Fibroblast of pulmonary artery (primary cell): ENCODE data around the gene CYP2A6.

Experiments used
- DNase-seq: peaks from one replicate; pipeline ENCODE4 v3.0.0-alpha.2; 2010; ENCODE audit warnings: low read depth
- H3K4me3 ChIP-seq: replicated peaks from 2 replicates; pipeline ENCODE4 v1.5.1; 2011; ENCODE audit warnings: low read depth, mild to moderate bottlenecking, control low read depth, low read length, moderate library complexity
- CTCF ChIP-seq: IDR thresholded peaks from 2 replicates; pipeline ENCODE4 v1.5.1; 2011; ENCODE audit warnings: mild to moderate bottlenecking, control low read depth, low read length, inconsistent platforms; ENCODE audit errors: missing control alignments

Gene CYP2A6

GRCh38 chr19:40806423-40807146 lies 43.7 kb downstream of the CYP2A6 start:
- peak; percentile 91 for TF ChIP-seq CTCF
- peak; percentile 99 for DNase-seq
- peak overlapping the region; percentile 5 for H3K4me3 ChIP-seq

- no peak for TF ChIP-seq CTCF
- no peak for DNase-seq
These were observed 44.9 kb downstream of the CYP2A6 start for GRCh38 chr19:40805258-40805868.

GRCh38 chr19:40804783-40805242 lies 45.4 kb downstream of the CYP2A6 start:
- no peak overlapping the region for H3K4me3 ChIP-seq
- no peak for DNase-seq
- peak; percentile 11 for TF ChIP-seq CTCF

More at GRCh38 chr19:40805258-40805868, 44.9 kb downstream of the CYP2A6 start:
- H3K4me3 ChIP-seq, result no peak overlapping the region

- TF ChIP-seq CTCF, result no peak
- DNase-seq, result no peak
- peak overlapping the region; percentile 53 for H3K4me3 ChIP-seq
These were observed 46.1 kb downstream of the CYP2A6 start for GRCh38 chr19:40803857-40804782.

GRCh38 chr19:40803170-40803856 lies 46.9 kb downstream of the CYP2A6 start:
- no peak for TF ChIP-seq CTCF
- H3K4me3 ChIP-seq, result peak overlapping the region; percentile 53
- DNase-seq, result no peak

- DNase-seq, result peak; percentile 35
- TF ChIP-seq CTCF, result no peak
- peak overlapping the region; percentile 53 for H3K4me3 ChIP-seq
These were observed 47.7 kb downstream of the CYP2A6 start for GRCh38 chr19:40802300-40803169.
